ENCODE results near the gene ROR1.

ROR1 gene

GRCh38 chr1:64114012-64114525 lies 340.3 kb downstream of the ROR1 start:
- DNase-seq = no peak

DNA sequence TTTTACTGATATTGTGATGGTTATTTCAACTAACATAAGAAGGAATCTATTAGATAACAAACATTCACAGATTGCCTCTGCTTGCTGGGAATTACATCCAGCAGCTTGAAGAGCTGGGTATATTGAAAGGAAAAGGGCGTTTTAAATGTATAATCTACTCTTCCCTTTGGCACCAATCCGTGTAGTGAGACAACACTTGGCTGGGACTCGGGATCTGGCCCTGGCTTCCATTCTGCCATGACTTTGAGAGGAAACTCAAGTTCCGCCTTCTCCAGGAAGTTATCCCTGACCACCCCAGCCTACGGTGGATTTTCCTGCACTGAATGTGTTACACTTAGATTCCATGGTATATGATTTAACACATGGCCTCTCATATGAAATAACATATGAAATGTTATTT lies 342.7 kb downstream of the ROR1 start:
- DNase-seq = no peak

DNA sequence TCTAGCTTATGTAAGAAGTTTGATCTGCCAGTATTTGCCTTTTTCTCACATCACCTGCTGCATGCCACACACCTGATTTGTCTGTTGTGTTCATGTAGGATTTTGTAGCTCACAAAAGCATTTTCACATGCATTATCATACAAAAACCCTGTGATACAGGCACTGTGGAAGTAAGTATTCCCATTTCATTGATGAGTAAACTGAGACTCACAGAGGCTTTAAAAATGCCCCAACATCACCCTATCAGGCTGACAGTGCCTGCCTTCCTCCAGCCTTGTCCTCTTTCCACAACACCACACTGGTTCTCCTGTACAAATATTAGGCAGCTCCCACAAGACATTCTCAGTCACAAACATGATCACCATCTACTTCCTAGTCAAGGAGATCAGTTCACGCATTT lies 343.7 kb downstream of the ROR1 start:
- DNase-seq = no peak

DNA sequence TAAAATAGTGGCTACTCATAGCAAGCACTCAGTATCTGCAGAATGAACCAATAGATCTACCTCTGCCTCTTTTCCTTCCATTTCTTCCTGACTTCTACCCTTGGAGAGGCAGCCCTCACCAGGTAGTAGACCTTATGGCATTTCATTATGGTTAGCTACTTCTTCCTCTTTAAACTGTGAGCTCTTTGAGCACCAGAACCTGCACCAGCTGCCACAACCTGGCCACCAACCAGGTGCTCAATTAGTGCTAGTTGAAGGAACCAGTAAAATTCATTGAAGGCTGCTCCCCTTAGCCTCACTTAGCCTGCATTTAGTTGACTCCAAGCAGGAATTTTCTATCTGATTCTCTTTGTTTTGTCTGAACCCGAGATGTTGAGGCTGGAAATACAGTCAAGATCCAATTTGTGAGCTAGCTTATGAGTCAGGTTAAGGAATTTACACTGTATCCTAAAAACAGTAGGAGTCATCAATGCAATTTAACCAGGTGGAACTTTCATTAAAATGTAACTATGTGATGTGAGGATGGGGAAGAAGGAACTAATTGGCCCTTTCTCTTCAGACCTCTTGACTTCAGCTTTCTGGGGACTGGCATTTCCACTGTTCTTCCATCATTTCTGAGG lies 348.1 kb downstream of the ROR1 start:
- DNase-seq = no peak

DNA sequence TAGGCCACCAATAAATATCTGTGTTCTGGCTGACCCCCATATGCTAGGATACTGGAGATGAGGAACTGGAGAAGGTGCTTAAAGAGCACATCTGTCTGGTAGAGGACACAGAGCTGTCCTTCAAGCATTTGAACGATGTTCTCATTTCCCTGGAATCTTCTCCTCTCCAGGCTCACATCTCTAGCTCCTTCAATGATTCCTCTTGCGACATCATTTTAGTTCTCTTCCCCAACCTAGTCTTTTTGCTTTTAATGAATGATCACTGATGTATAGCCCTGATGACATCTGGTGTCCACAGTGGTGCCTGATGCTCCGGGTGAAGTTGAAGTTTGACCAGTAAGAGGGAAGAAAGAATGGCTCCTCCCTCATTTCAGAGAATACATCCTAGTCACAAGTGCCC lies 348.8 kb downstream of the ROR1 start:
- DNase-seq = no peak

DNA sequence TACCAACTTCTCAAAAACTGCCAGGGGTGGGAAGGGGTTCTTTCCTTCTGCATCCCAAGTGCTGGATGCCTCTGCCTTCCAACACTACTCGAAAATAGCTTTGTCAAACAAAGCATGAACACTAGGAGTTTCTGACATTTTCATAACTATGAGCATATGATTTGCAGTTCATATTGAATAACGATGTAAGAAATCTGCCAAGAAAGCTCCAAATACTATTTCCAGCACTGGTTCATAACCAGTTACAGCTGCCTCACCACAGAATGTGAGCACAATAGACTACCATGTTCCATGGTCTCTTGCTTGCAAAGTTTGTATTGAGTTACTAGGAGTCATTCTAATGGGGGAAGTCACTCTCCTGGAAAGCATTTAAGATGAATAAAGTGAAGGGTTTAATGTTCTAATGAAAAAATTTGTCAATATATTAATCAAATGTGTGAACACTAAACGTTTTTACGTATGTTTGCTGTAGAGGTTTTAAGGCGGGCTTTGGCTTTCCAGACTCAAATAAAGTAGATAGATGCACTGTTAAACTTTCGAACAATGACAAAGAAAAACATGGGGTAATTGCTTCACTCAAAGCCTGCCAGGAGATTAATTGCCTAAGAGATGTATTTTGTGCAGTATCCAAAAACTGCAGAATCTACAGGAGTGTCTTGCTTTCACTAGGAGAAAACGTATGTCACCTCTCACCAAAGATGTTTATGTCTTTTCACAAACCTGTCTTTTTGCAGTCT lies 351.1 kb downstream of the ROR1 start:
- DNase-seq = no peak

DNA sequence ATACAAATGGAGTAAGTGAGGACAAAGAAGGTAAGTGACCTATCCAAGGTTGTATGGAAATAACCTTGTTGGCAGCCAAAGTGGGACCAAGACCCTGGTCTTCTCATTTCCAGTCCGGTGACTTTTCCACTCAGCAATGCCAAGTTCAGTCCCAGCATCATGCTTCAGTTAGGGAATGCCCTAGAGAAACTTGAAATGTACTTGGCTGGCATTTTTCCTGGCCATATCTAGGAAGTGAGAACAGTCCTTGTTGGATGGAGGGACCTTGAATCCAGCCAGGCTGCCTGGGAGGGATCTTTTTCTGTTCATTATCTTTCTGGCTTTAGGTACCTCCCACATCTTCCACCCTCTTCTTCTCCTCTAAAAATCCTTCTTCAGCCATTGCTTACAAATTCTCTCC lies 352.8 kb downstream of the ROR1 start:
- no peak for DNase-seq

DNA sequence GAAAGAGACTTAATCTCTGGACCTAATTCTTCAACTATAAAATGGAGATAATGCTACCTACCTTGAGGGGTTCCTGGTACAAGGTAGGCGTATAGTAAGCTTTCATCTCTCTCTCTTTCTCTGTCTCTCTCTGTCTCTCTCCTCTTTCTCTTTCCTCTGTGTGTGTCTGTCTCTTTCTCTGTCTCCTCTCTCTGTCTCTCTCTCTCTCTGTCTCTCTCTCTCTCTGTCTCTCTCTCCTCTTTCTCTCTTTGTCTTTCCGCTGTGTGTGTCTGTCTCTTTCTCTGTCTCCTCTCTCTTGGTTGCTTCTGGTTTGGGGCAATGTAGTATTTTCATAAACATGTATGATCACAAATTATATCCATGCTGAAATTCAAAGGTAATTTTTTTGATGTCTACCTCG lies 353.5 kb downstream of the ROR1 start:
- DNase-seq = no peak

DNA sequence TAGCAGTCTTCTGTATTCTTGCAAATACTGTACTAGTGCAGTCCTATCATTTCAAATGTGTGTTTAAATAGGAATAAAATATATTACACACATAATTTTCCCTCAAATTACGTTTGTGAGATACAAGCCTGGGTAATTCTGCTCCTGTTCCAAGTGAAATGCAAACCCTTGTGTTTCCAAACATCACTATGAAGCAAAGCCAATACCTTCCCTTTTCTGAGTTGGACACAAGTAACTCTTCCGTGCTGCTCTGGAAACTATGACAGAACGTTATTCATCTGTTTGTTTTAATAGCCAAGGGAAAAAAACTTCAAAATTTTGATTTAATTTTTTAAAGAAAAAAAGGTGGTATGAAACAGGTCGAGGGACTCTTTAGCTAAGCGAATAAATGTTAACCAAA lies 355.9 kb downstream of the ROR1 start:
- DNase-seq = no peak

DNA sequence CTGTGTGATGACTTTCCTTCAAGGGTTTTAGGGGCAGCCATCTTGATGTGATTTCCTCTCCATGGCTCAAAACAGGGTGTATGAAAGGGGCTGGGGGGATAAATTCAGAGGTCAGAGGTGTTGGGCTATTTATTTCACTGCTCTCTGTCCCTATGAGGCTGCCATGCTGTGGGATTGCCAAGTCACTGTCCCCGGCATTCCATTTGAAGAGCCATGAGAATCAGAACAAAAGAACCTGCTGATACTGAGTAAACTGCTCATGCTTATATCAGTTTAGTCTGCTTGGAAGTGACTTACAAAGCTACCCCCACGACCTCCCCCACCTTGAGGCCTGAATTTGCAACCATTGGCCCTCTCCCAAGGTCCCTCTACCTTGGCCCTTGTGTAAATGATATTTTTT lies 357.3 kb downstream of the ROR1 start:
- DNase-seq = no peak

DNA sequence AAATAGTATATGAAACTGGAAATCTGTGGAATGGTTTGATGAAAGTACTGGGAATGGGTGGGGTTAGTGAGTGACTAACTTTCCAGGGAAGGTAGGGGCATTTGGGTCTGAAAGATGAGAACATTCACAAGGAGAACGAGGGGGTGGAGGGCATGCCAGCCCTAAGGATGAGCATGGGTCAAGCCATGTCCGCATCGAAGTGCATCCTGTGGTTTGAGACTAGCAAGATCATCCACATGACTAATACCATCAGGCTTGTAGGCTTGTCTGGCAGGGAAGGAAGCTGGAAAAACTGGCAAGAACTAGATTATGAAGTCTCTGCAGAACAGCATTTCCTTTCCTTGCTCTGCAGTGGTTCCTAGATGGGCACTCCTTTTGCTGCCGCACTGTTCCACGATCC lies 359.2 kb downstream of the ROR1 start:
- DNase-seq = peak in 2 of 3 donors; percentile 10 to 33

DNA sequence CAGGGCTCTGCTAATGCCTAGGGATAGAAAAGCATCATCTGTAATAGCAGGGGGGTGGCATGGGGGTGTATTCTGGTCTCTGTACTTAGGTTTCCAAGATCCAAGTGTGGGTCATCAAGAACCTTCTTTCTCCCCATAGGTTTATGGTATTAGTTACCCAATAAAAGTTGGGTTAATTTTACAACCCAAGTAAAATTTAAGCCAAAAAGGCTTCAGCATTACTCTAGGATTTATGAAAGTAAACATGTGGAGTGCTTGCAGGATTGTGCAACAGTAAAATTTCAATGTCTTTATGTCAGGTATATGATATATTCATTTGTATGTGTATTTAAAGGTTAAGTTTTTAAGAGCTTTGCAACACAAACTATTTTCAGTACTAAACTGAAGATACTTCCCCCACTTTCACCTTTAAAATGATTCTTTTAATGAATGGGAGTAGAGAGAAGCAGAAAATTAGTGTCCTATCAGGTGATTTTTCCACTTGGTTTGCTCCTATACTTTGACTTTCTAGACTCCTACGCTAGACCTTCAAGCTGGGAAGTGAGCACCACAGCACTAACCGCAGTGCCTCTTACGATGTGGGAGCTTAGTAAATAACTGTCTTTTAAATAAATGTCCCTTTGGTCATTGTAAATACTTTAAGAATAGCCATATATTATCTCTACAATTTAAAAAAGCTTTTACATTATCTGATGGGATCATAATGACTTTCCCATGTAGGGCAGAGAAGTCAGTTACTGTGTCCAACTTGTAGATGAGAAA lies 361.8 kb downstream of the ROR1 start:
- DNase-seq = no peak

GRCh38 chr1:64136296-64136695 lies 362.5 kb downstream of the ROR1 start:
- DNase-seq = no peak

DNA sequence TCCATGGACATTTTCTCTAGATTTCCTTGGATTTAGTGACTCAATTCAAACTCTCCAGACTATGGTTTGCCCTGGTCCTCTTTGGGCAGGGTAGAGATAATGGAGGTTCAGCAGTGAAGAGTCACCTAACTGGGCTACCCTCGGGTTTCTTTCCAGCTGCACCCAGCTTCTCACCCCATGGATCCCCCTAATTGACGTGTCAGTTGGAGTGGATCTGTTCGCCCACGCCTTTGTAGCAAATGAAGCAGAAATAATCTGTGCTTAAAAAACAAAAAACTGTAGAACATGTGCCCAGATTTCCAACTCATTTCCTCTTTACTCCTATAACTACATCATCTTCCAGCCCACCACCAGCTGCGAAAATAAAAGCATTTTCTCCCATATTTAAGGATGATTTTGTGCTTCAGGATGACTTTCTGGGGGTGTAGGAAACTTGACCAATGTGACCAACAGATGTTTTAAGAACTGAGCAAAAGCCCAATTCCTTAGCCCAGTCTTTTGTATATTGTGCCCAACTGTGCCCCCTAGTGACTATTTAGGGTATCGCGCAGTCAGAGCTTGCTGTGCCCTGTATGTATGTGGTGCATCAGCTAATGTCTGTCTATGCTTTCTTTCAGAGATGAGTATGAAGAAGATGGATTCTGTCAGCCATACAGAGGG lies 363.1 kb downstream of the ROR1 start:
- DNase-seq = peak; percentile 68 to 80 (median 77)

DNA sequence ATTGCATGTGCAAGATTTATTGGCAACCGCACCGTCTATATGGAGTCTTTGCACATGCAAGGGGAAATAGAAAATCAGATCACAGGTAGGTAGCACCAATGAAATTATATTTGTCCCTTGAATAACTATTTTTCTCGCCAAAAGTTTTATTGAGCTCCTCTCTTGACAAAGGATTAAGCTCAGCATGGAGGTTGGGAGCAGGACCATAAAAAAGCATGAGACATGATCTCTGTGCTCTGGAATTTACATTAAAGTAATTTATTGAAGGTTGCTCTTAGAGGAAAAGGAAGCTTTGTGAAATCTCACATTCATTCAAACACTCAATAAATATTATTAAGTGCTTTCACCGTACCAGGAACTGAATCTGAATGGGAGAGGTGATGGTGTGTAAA lies 363.6 kb downstream of the ROR1 start:
- no peak for DNase-seq

DNA sequence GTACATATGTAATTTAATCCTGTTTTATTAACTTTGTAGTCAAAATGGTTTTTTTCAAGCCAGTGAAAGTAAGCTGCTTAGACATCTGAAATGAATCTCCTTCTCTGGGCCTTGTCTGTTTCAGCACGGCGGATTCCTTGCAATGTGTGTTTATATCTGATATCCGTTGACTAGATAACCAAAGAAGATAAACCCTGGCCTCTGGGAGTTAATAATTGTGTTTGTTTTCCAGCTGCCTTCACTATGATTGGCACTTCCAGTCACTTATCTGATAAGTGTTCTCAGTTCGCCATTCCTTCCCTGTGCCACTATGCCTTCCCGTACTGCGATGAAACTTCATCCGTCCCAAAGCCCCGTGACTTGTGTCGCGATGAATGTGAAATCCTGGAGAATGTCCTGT lies 366.1 kb downstream of the ROR1 start:
- no peak for DNase-seq

DNA sequence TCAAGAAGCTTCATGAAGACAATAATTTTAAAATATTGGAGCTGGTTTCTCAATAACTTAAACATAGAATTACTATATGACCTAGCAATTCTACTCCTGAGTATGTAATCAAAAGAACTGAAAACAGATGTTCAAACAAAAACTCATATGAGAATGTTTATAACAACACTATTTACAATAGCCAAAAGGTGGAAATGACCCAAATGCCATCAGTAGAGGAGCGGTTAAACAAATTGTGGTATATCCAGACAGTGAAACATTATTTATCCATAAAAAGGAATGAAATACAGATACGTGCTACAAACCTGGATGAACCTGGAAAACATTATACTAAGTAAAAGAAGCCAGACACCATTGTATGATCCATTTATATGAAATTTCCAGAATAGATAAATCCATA lies 366.8 kb downstream of the ROR1 start:
- no peak for DNase-seq

DNA sequence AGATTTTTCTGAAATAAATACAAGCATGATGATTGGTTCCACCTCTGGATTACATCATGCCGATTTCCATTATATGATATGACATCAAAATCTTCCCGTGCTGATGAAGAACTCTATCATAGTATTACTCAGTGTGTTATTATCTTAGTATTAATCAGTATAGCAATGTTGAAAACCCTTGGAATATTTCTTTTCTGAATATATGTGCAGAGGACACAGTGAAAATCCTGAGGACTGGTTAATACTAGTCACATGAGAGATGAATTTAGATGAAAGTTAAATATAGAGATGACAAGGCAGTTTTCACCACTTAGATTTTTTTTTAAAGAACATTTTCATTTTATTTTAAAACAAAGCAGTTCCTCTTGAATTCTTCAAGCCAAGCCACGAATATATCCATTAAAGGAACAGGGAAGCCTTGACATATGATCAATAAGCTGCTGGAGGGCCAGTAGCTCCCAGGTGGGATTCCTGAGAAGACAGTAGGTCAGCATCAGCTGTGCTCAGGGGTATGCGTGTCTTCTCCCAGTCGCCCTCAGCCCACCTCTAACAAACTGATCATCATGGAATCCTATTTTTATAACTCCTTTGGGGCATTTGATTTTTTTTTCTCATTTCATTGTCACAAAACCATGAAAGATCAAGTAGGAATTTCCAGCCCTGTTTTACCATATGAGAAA lies 373.4 kb downstream of the ROR1 start:
- DNase-seq = no peak

- peak; percentile 30 to 43 (median 35) for DNase-seq
Measured at GRCh38 chr1:64147759-64148158, 373.9 kb downstream of the ROR1 start.

DNA sequence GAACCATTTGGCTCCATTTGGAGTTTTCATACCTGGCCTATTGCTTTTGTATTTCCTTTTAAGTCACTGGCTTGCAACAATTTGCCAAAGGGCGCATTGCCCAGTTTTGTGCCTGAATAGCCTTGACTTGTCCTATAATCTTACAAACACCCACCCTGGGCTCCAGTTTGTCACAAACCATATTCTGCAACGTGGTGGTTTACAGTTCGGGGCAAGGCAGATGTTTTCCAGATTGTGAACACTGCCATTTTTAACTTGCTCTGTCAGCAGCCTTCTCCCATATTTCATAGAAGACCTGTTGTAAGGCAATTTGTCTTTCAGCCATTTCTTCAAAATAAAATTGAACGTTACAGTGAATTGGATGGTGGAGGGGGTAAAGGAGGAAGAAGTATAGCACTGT lies 376.4 kb downstream of the ROR1 start:
- DNase-seq = no peak

GRCh38 chr1:64150729-64151230 lies 377.0 kb downstream of the ROR1 start:
- no peak for DNase-seq

- DNase-seq = no peak
Measured at GRCh38 chr1:64155278-64155677, 381.5 kb downstream of the ROR1 start.
